ENCODE data around the gene ZNF143. TPM values are rescaled to one million over a fixed set of nuclear protein-coding genes. Genes with fewer than 3 reads are reported as not detected.

The ZNF143 gene
- total and polyA plus RNA-seq, 2 of the 4 experiments (the other 2 are of a cell fraction), result 23.8 to 49.6 TPM

DNA sequence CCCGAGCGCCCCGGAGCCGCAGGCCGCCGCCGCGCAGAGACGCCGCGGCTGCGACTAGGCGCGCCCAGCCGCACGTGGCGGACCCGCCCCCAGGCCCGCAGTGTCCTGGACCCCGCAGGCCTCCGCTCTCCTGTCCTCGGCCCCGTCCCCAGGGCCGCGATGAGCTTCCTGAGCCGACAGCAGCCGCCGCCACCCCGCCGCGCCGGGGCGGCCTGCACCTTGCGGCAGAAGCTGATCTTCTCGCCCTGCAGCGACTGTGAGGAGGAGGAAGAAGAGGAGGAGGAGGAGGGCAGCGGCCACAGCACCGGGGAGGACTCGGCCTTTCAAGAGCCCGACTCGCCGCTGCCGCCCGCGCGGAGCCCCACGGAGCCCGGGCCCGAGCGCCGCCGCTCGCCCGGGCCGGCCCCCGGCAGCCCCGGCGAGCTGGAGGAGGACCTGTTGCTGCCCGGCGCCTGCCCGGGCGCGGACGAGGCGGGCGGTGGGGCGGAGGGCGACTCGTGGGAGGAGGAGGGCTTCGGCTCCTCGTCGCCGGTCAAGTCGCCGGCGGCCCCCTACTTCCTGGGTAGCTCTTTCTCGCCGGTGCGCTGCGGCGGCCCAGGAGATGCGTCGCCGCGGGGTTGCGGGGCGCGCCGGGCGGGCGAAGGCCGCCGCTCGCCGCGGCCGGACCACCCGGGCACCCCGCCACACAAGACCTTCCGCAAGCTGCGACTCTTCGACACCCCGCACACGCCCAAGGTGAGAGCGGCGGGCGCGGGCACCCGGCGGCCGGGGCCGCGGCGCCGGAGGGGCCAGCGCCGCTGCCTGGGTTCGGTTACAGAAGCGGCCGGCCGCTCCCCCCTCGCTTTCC is 113.2 kb downstream of the ZNF143 start:
- Histone ChIP-seq H3K56ac (ENCODE audit: extremely low read depth, insufficient read depth, low read length) (0 out of 2 replicates have a peak overlapping the region, but pooled peaks have one; percentile 62), H4K8ac (ENCODE audit: low read depth in 2 of 2, low read length in 2 of 2) (peak overlapping the region; percentile 72 to 88; a peak in 2 of 4 replicates), H2BK20ac (ENCODE audit: low read depth, low read length) (no peak overlapping the region), H3K79me1 (ENCODE audit: low read depth in 1 of 2, low read length in 2 of 2) (peaks cover 3 to 22% of the 10 kb centered on the region in 2 experiments; a peak in 3 of 4 replicates), H3K9ac (ENCODE audit: low read depth, low read length) (peak overlapping the region; percentile 97), H3K4ac (ENCODE audit: low read depth, low read length) (peak overlapping the region; percentile 86), H2BK15ac (ENCODE audit: low read depth, low read length) (no peak overlapping the region), H3K14ac (replicated peaks; ENCODE audit: low read depth, low read length) (peak overlapping the region; percentile 92), H3K27me3 (ENCODE audit: control insufficient read depth, insufficient read depth, low read length) (no peaks in the 10 kb centered on the region), H2AK5ac (ENCODE audit: low read depth, low read length) (0 out of 2 replicates have a peak overlapping the region, but pooled peaks have one; percentile 83), H2AFZ (replicated peaks; ENCODE audit: low read length, poor library complexity) (peak overlapping the region; percentile 84), H3K4me1 (ENCODE audit: control insufficient read depth, insufficient read depth, low read length) (no peaks in the 10 kb centered on the region), H3K23ac (ENCODE audit: low read depth, low read length) (peak overlapping the region; percentile 92; the same call in 1 of the 2 replicates), H2AK9ac (replicated peaks; ENCODE audit: low read depth, low read length, poor library complexity) (peak overlapping the region; percentile 91), H3K27ac (ENCODE audit: insufficient read depth, low read length) (peak overlapping the region; percentile 93), H3K9me3 (ENCODE audit: control insufficient read depth, insufficient read depth, low read length) (no peaks in the 10 kb centered on the region), H3K18ac (ENCODE audit: low read depth, low read length) (peak overlapping the region; percentile 86; the same call in 1 of the 2 replicates), H4K91ac (ENCODE audit: insufficient read depth, low read depth, low read length) (peak overlapping the region; percentile 88; the same call in 1 of the 2 replicates), H4K5ac (ENCODE audit: low read depth, low read length) (peak overlapping the region; percentile 87; the same call in 1 of the 2 replicates), H3K36me3 (ENCODE audit: control insufficient read depth, insufficient read depth, low read length) (no peaks in the 10 kb centered on the region; the same call in 1 of the 2 replicates), H3K4me3 (ENCODE audit: insufficient read depth, low read depth, low read length) (peak overlapping the region; percentile 76), H4K20me1 (ENCODE audit: insufficient read depth, low read length) (peaks cover 3% of the 10 kb centered on the region; the same call in 1 of the 2 replicates), H3K4me2 (ENCODE audit: low read depth, low read length) (peak overlapping the region; percentile 65), H2BK5ac (ENCODE audit: low read depth, low read length, poor library complexity, severe bottlenecking) (peak overlapping the region; percentile 94), H3K9me1 (ENCODE audit: insufficient read depth, low read length) (peaks cover 6% of the 10 kb centered on the region; the same call in 1 of the 2 replicates), H2BK120ac (ENCODE audit: low read depth, low read length) (peak overlapping the region; percentile 76; the same call in 1 of the 2 replicates)
- no TSS peak for BruUV-seq (replicated peaks)
- peak; percentile 10 for ATAC-seq (ENCODE audit: low read depth)
- dilution Hi-C loops (cut with HindIII; ENCODE audit: low sequenced_read_pairs, unreplicated experiment), result no loop called here
- TF ChIP-seq MXI1 (IDR thresholded peaks at IDR 0.05; ENCODE audit: borderline replicate concordance, low read depth, low read length) (peak; percentile 97), BHLHE40 (IDR thresholded peaks at IDR 0.05; ENCODE audit: low read depth, low read length) (no peak), CHD1 (IDR thresholded peaks at IDR 0.05; ENCODE audit: low read depth, low read length) (peak; percentile 54; the same call in 1 of the 2 replicates)
- DNase-seq, result no peak
- 0% methylated on average over 29 of the region's 122 CpGs; no CpG with 5 or more reads in 1 of the 2 experiments for WGBS, 2 experiments (ENCODE audit: extremely low coverage in 2 of 2, insufficient read length in 1 of 2)
- in situ Hi-C loops (cut with MboI; ENCODE audit: low sequenced_read_pairs), result no loop called here
- intact Hi-C loops (cut with micrococcal nuclease), result loop anchor here (1.0 to 5.0 kb wide), 4 partner anchors 89 to 333 kb away; no protein-coding TSS in a partner anchor
- POLR2A ChIA-PET (ENCODE audit: unreplicated experiment), result interaction anchor here (0.6 kb wide), 2 partner anchors 109 to 731 kb away, joined by 3 to 5 read pairs; partner anchors contain the start of gene ADM
- CTCF ChIA-PET, result interaction anchor here (0.8 kb wide), 1 partner anchor 39 kb away, joined by 3 read pairs; no protein-coding TSS in a partner anchor
